SU-DHL-6 (cell line): Measurements from ENCODE around the gene TRIM36.

ENCODE experiments used
- H2AFZ ChIP-seq: fragments of 200-600 bp; sonication (generic); 2 replicates; pipeline ENCODE4 v1.6.1; 2014; ENCODE audit warnings: low read depth, mild to moderate bottlenecking, moderate library complexity, mixed read lengths, antibody characterized with exemption, low read length; ENCODE audit not compliant: severe bottlenecking
- H3F3A ChIP-seq: fragments of 200-600 bp; shearing (Covaris generic); 2 replicates; pipeline ENCODE4 v1.6.0; 2016; ENCODE audit warnings: antibody characterized with exemption, mild to moderate bottlenecking; ENCODE audit not compliant: insufficient read depth
- H3K27ac ChIP-seq: fragments of 200-600 bp; sonication (generic); 2 replicates; pipeline ENCODE4 v1.5.1; 2016; ENCODE audit warnings: low read depth, mild to moderate bottlenecking, low read length, moderate library complexity, mixed read lengths
- H3K27me3 ChIP-seq: fragments of 200-600 bp; sonication (generic), shearing (Covaris generic); 2 replicates; pipeline ENCODE4 v1.6.0; 2014; ENCODE audit warnings: mild to moderate bottlenecking, low read length
- H3K36me3 ChIP-seq: fragments of 200-600 bp; sonication (generic); 2 replicates; pipeline ENCODE4 v1.6.1; 2014; ENCODE audit warnings: mild to moderate bottlenecking, low read length, mixed read lengths
- H3K4me2 ChIP-seq: fragments of 300-600, 200-600 bp; shearing (Covaris generic), sonication (generic); 2 replicates; pipeline ENCODE4 v1.6.0; 2014; ENCODE audit warnings: low read length, low read depth, mild to moderate bottlenecking; ENCODE audit not compliant: poor library complexity, severe bottlenecking
- H3K4me3 ChIP-seq: fragments of 200-600 bp; sonication (generic); 2 replicates; pipeline ENCODE4 v1.5.1; 2014; ENCODE audit warnings: antibody characterized with exemption, low read length, mild to moderate bottlenecking, mixed read lengths; ENCODE audit not compliant: insufficient read depth, poor library complexity, severe bottlenecking
- H3K79me2 ChIP-seq: fragments of 200-600 bp; sonication (generic); 2 replicates; pipeline ENCODE4 v1.6.1; 2014; ENCODE audit warnings: mild to moderate bottlenecking, low read length, moderate library complexity; ENCODE audit not compliant: insufficient read depth
- H3K9ac ChIP-seq: fragments of 200-600 bp; sonication (generic); 2 replicates; pipeline ENCODE4 v1.7.0; 2014; ENCODE audit warnings: mild to moderate bottlenecking, low read length
- H3K9me2 ChIP-seq: fragments of 200-600 bp; sonication (generic); replicated peaks from 2 replicates; pipeline ENCODE4 v1.6.1; 2014; ENCODE audit warnings: low read length; ENCODE audit not compliant: insufficient read depth
- H3K9me3 ChIP-seq: fragments of 200-600 bp; sonication (generic); 2 replicates; pipeline ENCODE4 v1.6.1; 2014; ENCODE audit warnings: low read length, mixed read lengths; ENCODE audit not compliant: insufficient read depth
- H4K20me1 ChIP-seq: fragments of 200-600 bp; sonication (generic); 2 replicates; pipeline ENCODE4 v1.6.1; 2014; ENCODE audit warnings: low read depth, mild to moderate bottlenecking, antibody characterized with exemption, low read length, moderate library complexity, mixed read lengths
- CTCF ChIP-seq: fragments of 200-600 bp; sonication (generic); IDR thresholded peaks from one replicate; pipeline ENCODE4 v1.5.1; 2017; ENCODE audit warnings: antibody characterized with exemption, mild to moderate bottlenecking, low read length, moderate library complexity; ENCODE audit not compliant: insufficient read depth, poor library complexity, severe bottlenecking
- EZH2phosphoT487 ChIP-seq: fragments of 200-600 bp; sonication (generic), shearing (Covaris generic); conservative IDR thresholded peaks from 2 replicates; pipeline ENCODE4 v1.6.1; 2018; ENCODE audit warnings: mild to moderate bottlenecking, antibody characterized with exemption, low read length, moderate library complexity, mixed read lengths

Gene TRIM36

DNA sequence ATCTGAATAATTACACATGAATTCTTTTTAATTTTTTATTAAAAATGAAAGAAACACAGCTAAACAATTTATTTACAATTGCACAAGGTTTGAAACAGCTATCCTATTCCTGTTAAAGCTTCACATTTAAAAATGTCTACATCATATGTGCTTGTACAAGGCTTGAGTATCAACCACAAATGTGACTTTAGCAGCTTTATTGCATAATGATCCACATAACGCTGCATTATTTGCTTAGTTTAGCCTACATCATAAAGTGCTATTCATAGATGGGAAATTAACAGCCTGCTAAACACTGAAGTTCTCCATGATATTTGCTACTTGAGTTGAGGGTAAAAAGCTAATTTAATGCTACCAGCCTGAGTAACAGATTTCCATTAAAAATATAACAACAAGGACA lies 45.0 kb downstream of the TRIM36 start:
- Histone ChIP-seq H3K27me3 (no peaks in the 10 kb centered on the region), H4K20me1 (no peaks in the 10 kb centered on the region), H3K4me3 (no peak overlapping the region), H3K27ac (no peak overlapping the region), H3K9ac (no peak overlapping the region), H3K9me2 (no peaks in the 10 kb centered on the region), H3K4me2 (no peak overlapping the region), H3K9me3 (no peaks in the 10 kb centered on the region), H3K36me3 (no peaks in the 10 kb centered on the region), H3K79me2 (no peaks in the 10 kb centered on the region), H3F3A (no peaks in the 10 kb centered on the region), H2AFZ (no peak overlapping the region)
- TF ChIP-seq CTCF: no peak
- no peak for TF ChIP-seq EZH2phosphoT487

GRCh38 chr5:115116001-115116400 lies 53.7 kb downstream of the TRIM36 start:
- no peaks in the 10 kb centered on the region for H3K27me3 ChIP-seq

GRCh38 chr5:115109840-115110239 lies 59.9 kb downstream of the TRIM36 start:
- Histone ChIP-seq H3K27me3 (no peaks in the 10 kb centered on the region), H3K9ac (no peak overlapping the region), H3K9me3 (no peaks in the 10 kb centered on the region)

More at GRCh38 chr5:115116001-115116400, 53.7 kb downstream of the TRIM36 start:
- Histone ChIP-seq H3K36me3 (no peaks in the 10 kb centered on the region), H3F3A (no peaks in the 10 kb centered on the region), H3K4me2 (no peak overlapping the region), H4K20me1 (no peaks in the 10 kb centered on the region), H3K9me2 (no peaks in the 10 kb centered on the region), H3K27ac (no peak overlapping the region), H3K9ac (no peak overlapping the region), H3K79me2 (no peaks in the 10 kb centered on the region), H2AFZ (no peak overlapping the region), H3K9me3 (no peaks in the 10 kb centered on the region), H3K4me3 (no peak overlapping the region)
- TF ChIP-seq EZH2phosphoT487 (no peak), CTCF (no peak)

More at GRCh38 chr5:115109840-115110239, 59.9 kb downstream of the TRIM36 start:
- no peak overlapping the region for H2AFZ ChIP-seq
- H4K20me1 ChIP-seq: no peaks in the 10 kb centered on the region
- H3K4me2 ChIP-seq: no peak overlapping the region
- H3K79me2 ChIP-seq: no peaks in the 10 kb centered on the region
- no peaks in the 10 kb centered on the region for H3F3A ChIP-seq
- no peaks in the 10 kb centered on the region for H3K36me3 ChIP-seq
- no peak for TF ChIP-seq CTCF
- no peak for TF ChIP-seq EZH2phosphoT487
- H3K4me3 ChIP-seq: no peak overlapping the region
- H3K9me2 ChIP-seq: no peaks in the 10 kb centered on the region
- H3K27ac ChIP-seq: no peak overlapping the region
